Activated naive CD4-positive, alpha-beta T cell treated with anti-CD3 and anti-CD28 coated beads for 36 hours (primary cell): ENCODE results near the gene LILRB2. TPM values are rescaled to one million over a fixed set of nuclear protein-coding genes. Genes with fewer than 3 reads are reported as not detected.

Experiments
- CTCF ChIA-PET: fragments of 350-600 bp; sonication (Branson Sonifier 250); formaldehyde crosslinking; loops from one replicate; lab custom pipeline; 2021; ENCODE audit warnings: antibody characterized with exemption; lab: Charles Lee
- DNase-seq: peaks from one replicate; pipeline ENCODE4 v3.0.0-alpha.2; 2020
- H3K27ac Mint-ChIP-seq: one replicate; pipeline ENCODE4 v1.8.0; 2021; ENCODE audit warnings: mild to moderate bottlenecking, mixed read lengths
- H3K27me3 Mint-ChIP-seq: one replicate; pipeline ENCODE4 v1.8.0; 2021; ENCODE audit warnings: low read depth, mixed read lengths
- H3K36me3 Mint-ChIP-seq: one replicate; pipeline ENCODE4 v1.8.0; 2021; ENCODE audit warnings: low read depth, mixed read lengths
- H3K4me1 Mint-ChIP-seq: one replicate; pipeline ENCODE4 v1.8.0; 2021; ENCODE audit warnings: low read depth, mixed read lengths
- H3K4me3 Mint-ChIP-seq: one replicate; pipeline ENCODE4 v1.8.0; 2021; ENCODE audit warnings: mild to moderate bottlenecking, moderate library complexity, mixed read lengths
- H3K9me3 Mint-ChIP-seq: one replicate; pipeline ENCODE4 v1.8.0; 2021; ENCODE audit warnings: mixed read lengths
- intact Hi-C: fragments of 100-400 bp; cut with micrococcal nuclease; formaldehyde crosslinking; loops from one replicate; pipeline ENCODE4 v1.15.1; 2023
- total RNA-seq, 2 experiments: library from RNA; stranded (reverse); gene quantifications; one replicate each; pipeline ENCODE4 v1.2.3, GENCODE V29; 2021

LILRB2 gene
- total RNA-seq, 2 experiments from 2014 or later, result not detected

GRCh38 chr19:54317108-54317964, 36.4 kb upstream of the LILRB2 start:
- H3K9me3 Mint-ChIP-seq, result no peaks in the 10 kb centered on the region
- no peak for DNase-seq
- no peak overlapping the region for H3K27ac Mint-ChIP-seq
- intact Hi-C loops, result no loop called here
- no peaks in the 10 kb centered on the region for H3K4me1 Mint-ChIP-seq
- CTCF ChIA-PET, result interaction anchor here (0.6 to 1.6 kb wide), 3 partner anchors 74 to 1078 kb away, joined by 3 to 5 read pairs (median 3); no protein-coding TSS in a partner anchor
- H3K4me3 Mint-ChIP-seq, result no peak overlapping the region
- no peaks in the 10 kb centered on the region for H3K36me3 Mint-ChIP-seq
- peaks cover 12% of the 10 kb centered on the region for H3K27me3 Mint-ChIP-seq

GRCh38 chr19:54316746-54317107, 35.8 kb upstream of the LILRB2 start:
- no peak overlapping the region for H3K4me3 Mint-ChIP-seq
- peaks cover 15% of the 10 kb centered on the region for H3K27me3 Mint-ChIP-seq
- H3K4me1 Mint-ChIP-seq, result no peaks in the 10 kb centered on the region
- DNase-seq, result no peak
- intact Hi-C loops, result no loop called here
- H3K27ac Mint-ChIP-seq, result no peak overlapping the region
- CTCF ChIA-PET, result interaction anchor here (0.6 to 1.0 kb wide), 3 partner anchors 74 to 1077 kb away, joined by 3 to 4 read pairs (median 3); no protein-coding TSS in a partner anchor
- no peaks in the 10 kb centered on the region for H3K9me3 Mint-ChIP-seq
- H3K36me3 Mint-ChIP-seq, result no peaks in the 10 kb centered on the region

- H3K36me3 Mint-ChIP-seq, result no peaks in the 10 kb centered on the region
- H3K9me3 Mint-ChIP-seq, result no peaks in the 10 kb centered on the region
- no peaks in the 10 kb centered on the region for H3K4me1 Mint-ChIP-seq
- CTCF ChIA-PET, result interaction anchor here (0.9 to 1.0 kb wide), 2 partner anchors 73 to 75 kb away, joined by 3 to 4 read pairs; no protein-coding TSS in a partner anchor
- DNase-seq, result no peak
- no peak overlapping the region for H3K4me3 Mint-ChIP-seq
- no peak overlapping the region for H3K27ac Mint-ChIP-seq
- peaks cover 20% of the 10 kb centered on the region for H3K27me3 Mint-ChIP-seq
- intact Hi-C loops, result no loop called here
Measured at GRCh38 chr19:54315956-54316355, 35.0 kb upstream of the LILRB2 start.

GRCh38 chr19:54312436-54313377, 31.8 kb upstream of the LILRB2 start, which contains the start of gene LILRA5:
Gene LILRA5, minus strand, starts transcription at chr19:54313166. Its CDS starts 147 bp downstream, at chr19:54313019.
- no peaks in the 10 kb centered on the region for H3K9me3 Mint-ChIP-seq
- no peak within 1 kb of the TSS for H3K4me3 Mint-ChIP-seq
- no peak for DNase-seq
- no peaks in the 10 kb centered on the region for H3K4me1 Mint-ChIP-seq
- intact Hi-C loops, result no loop called here
- H3K36me3 Mint-ChIP-seq, result no peaks in the 10 kb centered on the region
- H3K27ac Mint-ChIP-seq, result no peak within 1 kb of the TSS
- CTCF ChIA-PET, result no interaction called here
- peaks cover 20% of the 10 kb centered on the region for H3K27me3 Mint-ChIP-seq

GRCh38 chr19:54312011-54312410, 31.1 kb upstream of the LILRB2 start:
- CTCF ChIA-PET, result no interaction called here
- Mint-ChIP-seq H3K9me3 (no peaks in the 10 kb centered on the region), H3K27me3 (peaks cover 22% of the 10 kb centered on the region)

GRCh38 chr19:54311486-54311885, 30.6 kb upstream of the LILRB2 start:
- H3K9me3 Mint-ChIP-seq, result no peaks in the 10 kb centered on the region
- CTCF ChIA-PET, result no interaction called here
- no peaks in the 10 kb centered on the region for H3K36me3 Mint-ChIP-seq
- H3K27me3 Mint-ChIP-seq, result peaks cover 22% of the 10 kb centered on the region
- no peak overlapping the region for H3K4me3 Mint-ChIP-seq
- no peak overlapping the region for H3K27ac Mint-ChIP-seq
- intact Hi-C loops, result no loop called here
- H3K4me1 Mint-ChIP-seq, result no peaks in the 10 kb centered on the region
- DNase-seq, result no peak

More at GRCh38 chr19:54312011-54312410, 31.1 kb upstream of the LILRB2 start:
- Mint-ChIP-seq H3K4me1 (no peaks in the 10 kb centered on the region), H3K27ac (no peak overlapping the region), H3K36me3 (no peaks in the 10 kb centered on the region), H3K4me3 (no peak overlapping the region)
- intact Hi-C loops, result no loop called here
- no peak for DNase-seq

GRCh38 chr19:54310543-54310942, 29.6 kb upstream of the LILRB2 start:
- Mint-ChIP-seq H3K4me1 (peaks cover under 1% of the 10 kb centered on the region), H3K9me3 (no peaks in the 10 kb centered on the region), H3K27ac (no peak overlapping the region), H3K27me3 (peaks cover 18% of the 10 kb centered on the region), H3K36me3 (no peaks in the 10 kb centered on the region), H3K4me3 (no peak overlapping the region)
- CTCF ChIA-PET, result no interaction called here
- no peak for DNase-seq
- intact Hi-C loops, result no loop called here

- CTCF ChIA-PET, result no interaction called here
- Mint-ChIP-seq H3K27me3 (peaks cover 18% of the 10 kb centered on the region), H3K9me3 (no peaks in the 10 kb centered on the region), H3K4me3 (no peak overlapping the region), H3K36me3 (no peaks in the 10 kb centered on the region), H3K27ac (no peak overlapping the region), H3K4me1 (peaks cover 6% of the 10 kb centered on the region)
- DNase-seq, result no peak
- intact Hi-C loops, result no loop called here
Measured at GRCh38 chr19:54309811-54310210, 28.9 kb upstream of the LILRB2 start.

GRCh38 chr19:54307389-54308020, 26.6 kb upstream of the LILRB2 start:
- H3K36me3 Mint-ChIP-seq, result no peaks in the 10 kb centered on the region
- H3K27me3 Mint-ChIP-seq, result peaks cover 11% of the 10 kb centered on the region
- DNase-seq, result no peak
- CTCF ChIA-PET, result interaction anchor here (0.6 to 1.1 kb wide), 3 partner anchors 20 to 97 kb away, joined by 3 to 7 read pairs (median 3); no protein-coding TSS in a partner anchor
- H3K9me3 Mint-ChIP-seq, result no peaks in the 10 kb centered on the region
- peaks cover 19% of the 10 kb centered on the region for H3K4me1 Mint-ChIP-seq
- no peak overlapping the region for H3K4me3 Mint-ChIP-seq
- no peak overlapping the region for H3K27ac Mint-ChIP-seq
- intact Hi-C loops, result no loop called here

- no peak overlapping the region for H3K4me3 Mint-ChIP-seq
- H3K27ac Mint-ChIP-seq, result no peak overlapping the region
- H3K27me3 Mint-ChIP-seq, result peaks cover 2% of the 10 kb centered on the region
- intact Hi-C loops, result no loop called here
- CTCF ChIA-PET, result interaction anchor here (1.6 kb wide), 1 partner anchor 22 kb away, joined by 3 read pairs; no protein-coding TSS in a partner anchor
- DNase-seq, result no peak
- peaks cover 19% of the 10 kb centered on the region for H3K4me1 Mint-ChIP-seq
- H3K9me3 Mint-ChIP-seq, result no peaks in the 10 kb centered on the region
- H3K36me3 Mint-ChIP-seq, result no peaks in the 10 kb centered on the region
Measured at GRCh38 chr19:54305141-54305540, 24.2 kb upstream of the LILRB2 start.

- Mint-ChIP-seq H3K27ac (no peak overlapping the region), H3K27me3 (peaks cover 4% of the 10 kb centered on the region), H3K4me3 (no peak overlapping the region), H3K4me1 (peaks cover 19% of the 10 kb centered on the region), H3K36me3 (no peaks in the 10 kb centered on the region), H3K9me3 (no peaks in the 10 kb centered on the region)
- CTCF ChIA-PET, result no interaction called here
- no peak for DNase-seq
- intact Hi-C loops, result no loop called here
Measured at GRCh38 chr19:54302257-54302656, 21.3 kb upstream of the LILRB2 start.

- H3K4me1 Mint-ChIP-seq, result peaks cover 9% of the 10 kb centered on the region
- CTCF ChIA-PET, result no interaction called here
- no peaks in the 10 kb centered on the region for H3K36me3 Mint-ChIP-seq
- H3K4me3 Mint-ChIP-seq, result no peak overlapping the region
- no peaks in the 10 kb centered on the region for H3K9me3 Mint-ChIP-seq
- H3K27me3 Mint-ChIP-seq, result peaks cover 3% of the 10 kb centered on the region
- DNase-seq, result no peak
- intact Hi-C loops, result no loop called here
- H3K27ac Mint-ChIP-seq, result no peak overlapping the region
Measured at GRCh38 chr19:54299515-54299914, 18.6 kb upstream of the LILRB2 start.
